IMR-90 (cell line): Measurements from ENCODE around the gene GJB5. TPM values are rescaled to one million over a fixed set of nuclear protein-coding genes. Genes with fewer than 3 reads are reported as not detected.

Source experiments
- ATAC-seq: fragments of 200-7000 bp; cut with Tn5 transposase; 2 replicates; pipeline ENCODE4 v1.9.1; 2020; ENCODE audit warnings: low read depth, mild to moderate bottlenecking, moderate library complexity
- BruUV-seq: library from RNA; stranded (reverse); fragments of 400-500 nt; replicated peaks from 2 replicates; lab custom pipeline; 2021; lab: Mats Ljungman, UMichigan
- CTCF ChIA-PET: fragments of 300-600 bp; formaldehyde crosslinking; extraction: SDS; loops from one replicate; lab custom pipeline; 2021; ENCODE audit warnings: antibody characterized with exemption; lab: Yijun Ruan, JAX
- POLR2A ChIA-PET: fragments of 300-600 bp; sonication (Branson Sonifier 250); formaldehyde crosslinking; loops from one replicate; lab custom pipeline; 2022; ENCODE audit warnings: antibody characterized with exemption; ENCODE audit not compliant: unreplicated experiment; lab: Charles Lee
- DNase-seq: peaks from one replicate; pipeline ENCODE4 v3.0.0; 2013
- H2AFZ ChIP-seq: replicated peaks from 2 replicates; pipeline ENCODE3; 2013; ENCODE audit warnings: low read length, mild to moderate bottlenecking; ENCODE audit not compliant: poor library complexity
- H2AK5ac ChIP-seq: 2 replicates; pipeline ENCODE4 v1.6.1; 2013; ENCODE audit warnings: low read depth, low read length, inconsistent platforms
- H2AK9ac ChIP-seq: replicated peaks from 2 replicates; pipeline ENCODE3; 2013; ENCODE audit warnings: mild to moderate bottlenecking, low read depth, low read length, moderate library complexity; ENCODE audit not compliant: poor library complexity
- H2BK120ac ChIP-seq: 2 replicates; pipeline ENCODE4 v1.6.1; 2013; ENCODE audit warnings: low read depth, low read length, inconsistent platforms
- H2BK15ac ChIP-seq: 3 replicates; pipeline ENCODE4 v1.6.1; 2013; ENCODE audit warnings: low read depth, low read length, inconsistent platforms
- H2BK20ac ChIP-seq: 2 replicates; pipeline ENCODE4 v1.6.1; 2013; ENCODE audit warnings: low read depth, mild to moderate bottlenecking, inconsistent platforms, low read length, moderate library complexity
- H2BK5ac ChIP-seq: 2 replicates; pipeline ENCODE4 v1.6.1; 2013; ENCODE audit warnings: mild to moderate bottlenecking, low read depth, low read length, inconsistent platforms; ENCODE audit not compliant: poor library complexity, severe bottlenecking
- H3K14ac ChIP-seq: replicated peaks from 2 replicates; pipeline ENCODE4 v1.6.1; 2013; ENCODE audit warnings: low read depth, low read length, inconsistent platforms
- H3K18ac ChIP-seq: 2 replicates; pipeline ENCODE4 v1.6.1; 2013; ENCODE audit warnings: low read depth, low read length, control low read depth
- H3K23ac ChIP-seq: 2 replicates; pipeline ENCODE4 v1.6.1; 2013; ENCODE audit warnings: low read depth, low read length, inconsistent platforms
- H3K27ac ChIP-seq: 2 replicates; pipeline ENCODE4 v1.5.1; 2013; ENCODE audit warnings: mild to moderate bottlenecking, control low read depth, low read length; ENCODE audit not compliant: insufficient read depth
- H3K27me3 ChIP-seq: 2 replicates; pipeline ENCODE4 v1.6.1; 2013; ENCODE audit warnings: low read length; ENCODE audit not compliant: control insufficient read depth, insufficient read depth
- H3K36me3 ChIP-seq: 2 replicates; pipeline ENCODE4 v1.6.1; 2013; ENCODE audit warnings: low read length, mixed read lengths; ENCODE audit not compliant: control insufficient read depth, insufficient read depth
- H3K4ac ChIP-seq: 2 replicates; pipeline ENCODE4 v1.6.1; 2013; ENCODE audit warnings: low read depth, low read length, inconsistent platforms
- H3K4me1 ChIP-seq: 2 replicates; pipeline ENCODE4 v1.6.1; 2013; ENCODE audit warnings: low read length, mixed read lengths; ENCODE audit not compliant: control insufficient read depth, insufficient read depth
- H3K4me2 ChIP-seq: 2 replicates; pipeline ENCODE4 v1.6.1; 2013; ENCODE audit warnings: low read depth, mild to moderate bottlenecking, control low read depth, low read length, moderate library complexity
- H3K4me3 ChIP-seq: 2 replicates; pipeline ENCODE4 v1.5.1; 2013; ENCODE audit warnings: low read depth, mild to moderate bottlenecking, control low read depth, low read length, moderate library complexity; ENCODE audit not compliant: insufficient read depth
- H3K56ac ChIP-seq: 2 replicates; pipeline ENCODE4 v1.6.1; 2013; ENCODE audit warnings: low read length, inconsistent platforms; ENCODE audit not compliant: insufficient read depth; ENCODE audit errors: extremely low read depth
- H3K79me1 ChIP-seq, 2 experiments: 2 replicates each; pipeline ENCODE4 v1.6.1; 2013; ENCODE audit warnings: low read length in 2 of 2, inconsistent platforms in 1 of 2, low read depth in 1 of 2
- H3K9ac ChIP-seq: 2 replicates; pipeline ENCODE4 v1.6.1; 2013; ENCODE audit warnings: low read depth, low read length, control low read depth
- H3K9me1 ChIP-seq: 2 replicates; pipeline ENCODE4 v1.6.1; 2013; ENCODE audit warnings: low read length, inconsistent platforms; ENCODE audit not compliant: insufficient read depth
- H3K9me3 ChIP-seq: 2 replicates; pipeline ENCODE4 v1.6.1; 2013; ENCODE audit warnings: low read length; ENCODE audit not compliant: control insufficient read depth, insufficient read depth
- H4K20me1 ChIP-seq: 2 replicates; pipeline ENCODE4 v1.6.1; 2013; ENCODE audit warnings: low read length, inconsistent platforms; ENCODE audit not compliant: insufficient read depth
- H4K5ac ChIP-seq: 2 replicates; pipeline ENCODE4 v1.6.1; 2013; ENCODE audit warnings: mild to moderate bottlenecking, low read depth, low read length, control low read depth
- H4K8ac ChIP-seq, 2 experiments: 2 replicates each; pipeline ENCODE4 v1.6.1; 2013; ENCODE audit warnings: low read depth in 2 of 2, low read length in 2 of 2, control low read depth in 1 of 2, inconsistent platforms in 1 of 2
- H4K91ac ChIP-seq: 2 replicates; pipeline ENCODE4 v1.6.1; 2013; ENCODE audit warnings: low read depth, low read length, inconsistent platforms; ENCODE audit not compliant: insufficient read depth
- MAFK ChIP-seq: IDR thresholded peaks from 2 replicates; pipeline ENCODE4 v1.6.1; 2012; ENCODE audit warnings: low read depth, low read length, improper control_type of control experiment
- SMC3 ChIP-seq: fragments of 150-350 bp; IDR thresholded peaks from 2 replicates; pipeline ENCODE4 v1.6.1; 2016; ENCODE audit warnings: low read depth, mild to moderate bottlenecking, antibody characterized with exemption, low read length, moderate library complexity
- WGBS, 2 experiments: methylation state at CpG; one replicate each; pipeline versions ENCODE4 v1.1.5 to v1.1.7; 2013; ENCODE audit warnings: missing lambda C conversion rate in 2 of 2; ENCODE audit not compliant: insufficient read length in 1 of 2; ENCODE audit errors: extremely low coverage in 2 of 2; 5-methylcytosine and 5-hydroxymethylcytosine counted together
- dilution Hi-C: fragments of 300-500 bp; cut with HindIII; formaldehyde crosslinking; loops from one replicate; pipeline ENCODE4 v1.14.3; 2018; ENCODE audit warnings: low sequenced_read_pairs; ENCODE audit not compliant: unreplicated experiment
- in situ Hi-C: fragments of 300-500 bp; cut with MboI; formaldehyde crosslinking; loops from 3 replicates; pipeline ENCODE4 v1.14.3; 2019; ENCODE audit warnings: low sequenced_read_pairs, inconsistent platforms, mixed read lengths
- intact Hi-C: fragments of 100-400 bp; cut with micrococcal nuclease; formaldehyde crosslinking; loops from 2 replicates; pipeline ENCODE4 v1.10.0; 2022
- polyA plus RNA-seq, 3 experiments: library from polyadenylated mRNA; depleted of rRNA; stranded (reverse); fragments of >200 nt; gene quantifications; 2 replicates each; pipeline ENCODE4 v1.2.3, GENCODE V29; 2012; ENCODE audit warnings: low replicate concordance in 1 of 3
- total RNA-seq: library from RNA; depleted of rRNA; stranded (reverse); fragments of >200 nt; gene quantifications from 2 replicates; pipeline ENCODE4 v1.2.3, GENCODE V29; 2012
- TF ChIP-seq, protein P1 (sequence below): fragments of 150-350 bp; IDR thresholded peaks from 2 replicates; pipeline ENCODE4 v1.6.1; 2017; ENCODE audit warnings: mild to moderate bottlenecking, antibody characterized with exemption, low read length, low read depth

The GJB5 gene
- total and polyA plus RNA-seq, 2 of the 4 experiments (the other 2 are of a cell fraction), result 0.10 TPM; not detected in 1

DNA sequence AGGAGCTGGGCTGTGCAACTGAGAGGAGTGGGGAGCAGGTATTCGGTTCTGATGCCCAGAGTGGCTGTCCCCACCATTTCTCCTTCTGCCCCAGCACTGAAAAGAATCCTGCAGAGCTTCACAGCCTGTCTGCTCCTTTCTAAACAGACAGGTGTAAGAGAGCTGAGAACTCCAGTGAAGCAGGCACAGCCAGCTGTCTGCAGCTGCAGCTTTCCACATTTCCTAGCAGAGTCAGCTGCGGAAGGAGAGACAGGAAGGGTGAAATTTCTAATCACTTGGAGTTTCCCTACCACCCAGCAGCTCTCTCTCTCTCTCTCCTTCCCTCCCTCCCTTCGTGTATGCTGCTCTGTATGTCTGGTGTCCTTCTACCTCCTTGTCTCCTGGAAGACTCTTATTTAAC lies 40.5 kb upstream of the GJB5 start:
- POLR2A ChIA-PET, result no interaction called here
- DNase-seq, result no peak

More for the DNA sequence above, 40.5 kb upstream of the GJB5 start:
- H3K4ac ChIP-seq, result no peak overlapping the region
- no peak overlapping the region for H2AFZ ChIP-seq
- H3K9ac ChIP-seq, result no peak overlapping the region
- no peak for TF ChIP-seq MAFK
- TF ChIP-seq, protein P1, sequence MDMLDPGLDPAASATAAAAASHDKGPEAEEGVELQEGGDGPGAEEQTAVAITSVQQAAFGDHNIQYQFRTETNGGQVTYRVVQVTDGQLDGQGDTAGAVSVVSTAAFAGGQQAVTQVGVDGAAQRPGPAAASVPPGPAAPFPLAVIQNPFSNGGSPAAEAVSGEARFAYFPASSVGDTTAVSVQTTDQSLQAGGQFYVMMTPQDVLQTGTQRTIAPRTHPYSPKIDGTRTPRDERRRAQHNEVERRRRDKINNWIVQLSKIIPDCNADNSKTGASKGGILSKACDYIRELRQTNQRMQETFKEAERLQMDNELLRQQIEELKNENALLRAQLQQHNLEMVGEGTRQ, result no peak
- TF ChIP-seq SMC3, result no peak
- no peaks in the 10 kb centered on the region for H3K4me1 ChIP-seq
- no peak overlapping the region for H2AK5ac ChIP-seq
- no peak overlapping the region for H3K56ac ChIP-seq
- H2BK20ac ChIP-seq, result no peak overlapping the region
- H3K36me3 ChIP-seq, result no peaks in the 10 kb centered on the region
- no peak overlapping the region for H3K4me3 ChIP-seq
- no peak overlapping the region for H3K4me2 ChIP-seq
- H4K91ac ChIP-seq, result no peak overlapping the region
- no peak overlapping the region for H2BK5ac ChIP-seq
- WGBS, 2 experiments, result no CpG with 5 or more reads among the region's 3 CpGs
- H2BK120ac ChIP-seq, result no peak overlapping the region
- H4K5ac ChIP-seq, result no peak overlapping the region
- CTCF ChIA-PET, result no interaction called here
- no peaks in the 10 kb centered on the region for H3K9me1 ChIP-seq
- H3K23ac ChIP-seq, result no peak overlapping the region
- H3K14ac ChIP-seq, result no peak overlapping the region
- no peak overlapping the region for H2BK15ac ChIP-seq
- BruUV-seq, result no TSS peak
- no peaks in the 10 kb centered on the region for H3K9me3 ChIP-seq
- ATAC-seq, result no peak
- dilution Hi-C loops, result no loop called here
- intact Hi-C loops, result no loop called here
- no peak overlapping the region for H4K8ac ChIP-seq
- no peaks in the 10 kb centered on the region for H3K27me3 ChIP-seq
- in situ Hi-C loops, result no loop called here
- H3K79me1 ChIP-seq, result no peaks in the 10 kb centered on the region
- no peak overlapping the region for H2AK9ac ChIP-seq
- no peak overlapping the region for H3K27ac ChIP-seq
- no peaks in the 10 kb centered on the region for H4K20me1 ChIP-seq
- H3K18ac ChIP-seq, result no peak overlapping the region
